ENCODE results near the gene RNF166.

The RNF166 gene

GRCh38 chr16:88723507-88723887 lies 17.3 kb upstream of the RNF166 start:
- DNase-seq = no peak

GRCh38 chr16:88722784-88723506 lies 16.7 kb upstream of the RNF166 start:
- no peak for DNase-seq

- DNase-seq = no peak
Measured at GRCh38 chr16:88721815-88722755, 15.9 kb upstream of the RNF166 start.

- no peak for DNase-seq
Measured at GRCh38 chr16:88721236-88721635, 15.0 kb upstream of the RNF166 start.

GRCh38 chr16:88720396-88720970 lies 14.3 kb upstream of the RNF166 start:
- DNase-seq = no peak

GRCh38 chr16:88719933-88720296 lies 13.7 kb upstream of the RNF166 start:
- DNase-seq = no peak

- no peak for DNase-seq
Measured at GRCh38 chr16:88719267-88719932, 13.2 kb upstream of the RNF166 start.

GRCh38 chr16:88718178-88718577 lies 12.0 kb upstream of the RNF166 start:
- no peak for DNase-seq

GRCh38 chr16:88716601-88717001 lies 10.4 kb upstream of the RNF166 start:
- DNase-seq = no peak

- no peak for DNase-seq
Measured at GRCh38 chr16:88716201-88716600, 10.0 kb upstream of the RNF166 start.

GRCh38 chr16:88715312-88716190 lies 9.3 kb upstream of the RNF166 start:
- DNase-seq = no peak

- no peak for DNase-seq
Measured at GRCh38 chr16:88714420-88715302, 8.5 kb upstream of the RNF166 start.

- no peak for DNase-seq
Measured at GRCh38 chr16:88713568-88714419, 7.6 kb upstream of the RNF166 start.

GRCh38 chr16:88713054-88713453 lies 6.8 kb upstream of the RNF166 start:
- no peak for DNase-seq

- DNase-seq = no peak
Measured at GRCh38 chr16:88712362-88712979, 6.3 kb upstream of the RNF166 start.

GRCh38 chr16:88711750-88712340 lies 5.6 kb upstream of the RNF166 start:
- DNase-seq = no peak

- no peak for DNase-seq
Measured at GRCh38 chr16:88710556-88710955, 4.3 kb upstream of the RNF166 start.

GRCh38 chr16:88706965-88707826 lies 988 bp upstream of the RNF166 start:
- DNase-seq = no peak

Measured in activated CD4-positive, alpha-beta T cell treated with anti-CD3 and anti-CD28 coated beads for 1 hour (primary cell).